H9 (cell line): ENCODE measurements around the gene NUP210L. TPM values are rescaled to one million over a fixed set of nuclear protein-coding genes. Genes with fewer than 3 reads are reported as not detected.
A peak's percentile ranks its signal among the peaks of the same experiment; 100 is the strongest.

Experiments
- DNase-seq: peaks from one replicate; pipeline ENCODE4 v3.0.0-alpha.2; 2017
- H2AFZ ChIP-seq: one replicate; pipeline ENCODE4 v1.6.1; 2013; ENCODE audit warnings: mild to moderate bottlenecking, low read length, control low read depth, moderate library complexity
- H2AK5ac ChIP-seq: 2 replicates; pipeline ENCODE4 v1.6.1; 2013; ENCODE audit warnings: low read length, control low read depth, mixed read lengths; ENCODE audit not compliant: insufficient read length
- H2BK120ac ChIP-seq: one replicate; pipeline ENCODE4 v1.6.1; 2013; ENCODE audit warnings: low read depth, mild to moderate bottlenecking, low read length, control low read depth, inconsistent platforms; ENCODE audit not compliant: poor library complexity, severe bottlenecking
- H2BK12ac ChIP-seq: 2 replicates; pipeline ENCODE4 v1.6.1; 2013; ENCODE audit warnings: low read length, control low read depth, mixed read lengths, low read depth; ENCODE audit not compliant: insufficient read length
- H2BK15ac ChIP-seq: 2 replicates; pipeline ENCODE4 v1.6.1; 2013; ENCODE audit warnings: low read depth, low read length, control low read depth
- H2BK20ac ChIP-seq: one replicate; pipeline ENCODE4 v1.6.1; 2013; ENCODE audit warnings: low read depth, mild to moderate bottlenecking, low read length, control low read depth, inconsistent platforms; ENCODE audit not compliant: poor library complexity, severe bottlenecking
- H2BK5ac ChIP-seq: 2 replicates; pipeline ENCODE4 v1.6.1; 2013; ENCODE audit warnings: low read length, control low read depth, mixed read lengths; ENCODE audit not compliant: insufficient read length
- H3K14ac ChIP-seq: 2 replicates; pipeline ENCODE4 v1.6.1; 2013; ENCODE audit warnings: low read length, control low read depth; ENCODE audit not compliant: insufficient read depth
- H3K18ac ChIP-seq: 2 replicates; pipeline ENCODE4 v1.6.1; 2013; ENCODE audit warnings: low read depth, mild to moderate bottlenecking, mixed read lengths, low read length, control low read depth; ENCODE audit not compliant: insufficient read length
- H3K23ac ChIP-seq: 2 replicates; pipeline ENCODE4 v1.6.1; 2013; ENCODE audit warnings: low read length, control low read depth, mixed read lengths, low read depth; ENCODE audit not compliant: insufficient read length
- H3K23me2 ChIP-seq: 2 replicates; pipeline ENCODE4 v1.6.1; 2013; ENCODE audit warnings: low read depth, mild to moderate bottlenecking, mixed read lengths, low read length, control low read depth; ENCODE audit not compliant: insufficient read length, poor library complexity, severe bottlenecking
- H3K27ac ChIP-seq: 2 replicates; pipeline ENCODE4 v1.5.1; 2013; ENCODE audit warnings: low read length, control low read depth, mixed read lengths, low read depth; ENCODE audit not compliant: insufficient read length
- H3K27me3 ChIP-seq: 2 replicates; pipeline ENCODE4 v1.6.1; 2013; ENCODE audit warnings: low read length, control low read depth, inconsistent platforms; ENCODE audit not compliant: insufficient read depth
- H3K4ac ChIP-seq: 2 replicates; pipeline ENCODE4 v1.6.1; 2013; ENCODE audit warnings: low read depth, mild to moderate bottlenecking, control low read depth, inconsistent platforms, low read length, moderate library complexity
- H3K4me1 ChIP-seq: 2 replicates; pipeline ENCODE4 v1.6.1; 2013; ENCODE audit warnings: low read length, control low read depth, inconsistent platforms; ENCODE audit not compliant: insufficient read depth
- H3K4me2 ChIP-seq: 2 replicates; pipeline ENCODE4 v1.6.1; 2013; ENCODE audit warnings: low read length, control low read depth, mixed read lengths; ENCODE audit not compliant: insufficient read length, insufficient read depth
- H3K56ac ChIP-seq: 2 replicates; pipeline ENCODE4 v1.6.1; 2013; ENCODE audit warnings: low read depth, mild to moderate bottlenecking, mixed read lengths, low read length, control low read depth; ENCODE audit not compliant: insufficient read length
- H3K79me1 ChIP-seq: 2 replicates; pipeline ENCODE4 v1.6.1; 2013; ENCODE audit warnings: low read depth, mild to moderate bottlenecking, moderate library complexity, low read length, control low read depth, inconsistent platforms; ENCODE audit not compliant: insufficient read depth, poor library complexity, severe bottlenecking
- H3K79me2 ChIP-seq: 2 replicates; pipeline ENCODE4 v1.6.1; 2013; ENCODE audit warnings: low read length, control low read depth, inconsistent platforms; ENCODE audit not compliant: insufficient read depth
- H3K9ac ChIP-seq: 2 replicates; pipeline ENCODE4 v1.6.1; 2013; ENCODE audit warnings: low read length, control low read depth, mixed read lengths; ENCODE audit not compliant: insufficient read length; ENCODE audit errors: extremely low read depth
- H3K9me3 ChIP-seq: one replicate; pipeline ENCODE4 v1.6.1; 2013; ENCODE audit warnings: low read depth, low read length, inconsistent platforms; ENCODE audit not compliant: control insufficient read depth
- H3T11ph ChIP-seq: one replicate; pipeline ENCODE4 v1.6.1; 2013; ENCODE audit warnings: mild to moderate bottlenecking, low read length, control low read depth, inconsistent platforms
- H4K20me1 ChIP-seq: one replicate; pipeline ENCODE4 v1.6.1; 2013; ENCODE audit not compliant: control insufficient read depth, insufficient read length, insufficient read depth
- H4K5ac ChIP-seq: 2 replicates; pipeline ENCODE4 v1.6.1; 2013; ENCODE audit warnings: low read depth, mild to moderate bottlenecking, mixed read lengths, low read length, control low read depth; ENCODE audit not compliant: insufficient read length
- H4K8ac ChIP-seq: replicated peaks from 2 replicates; pipeline ENCODE4 v1.6.1; 2013; ENCODE audit warnings: low read length, control low read depth, mixed read lengths, low read depth; ENCODE audit not compliant: insufficient read length
- H4K91ac ChIP-seq: 2 replicates; pipeline ENCODE4 v1.6.1; 2013; ENCODE audit warnings: low read depth, mild to moderate bottlenecking, moderate library complexity, mixed read lengths, low read length, control low read depth; ENCODE audit not compliant: insufficient read length
- H3K27ac Mint-ChIP-seq, 3 experiments: 2 replicates in 2 of 3; 3 replicates in 1 of 3; pipeline ENCODE4 v1.8.0; 2020 to 2021; ENCODE audit warnings: mixed read lengths in 3 of 3, mild to moderate bottlenecking in 1 of 3, moderate library complexity in 1 of 3
- H3K27me3 Mint-ChIP-seq: 2 replicates; pipeline ENCODE4 v1.8.0; 2021; ENCODE audit warnings: low read depth, mild to moderate bottlenecking, moderate library complexity, mixed read lengths
- H3K36me3 Mint-ChIP-seq, 3 experiments: 2 replicates in 2 of 3; 3 replicates in 1 of 3; pipeline ENCODE4 v1.8.0; 2020 to 2021; ENCODE audit warnings: low read depth in 3 of 3, mixed read lengths in 3 of 3; ENCODE audit not compliant: insufficient read depth in 1 of 3
- H3K4me1 Mint-ChIP-seq, 2 experiments: 2 replicates each; pipeline ENCODE4 v1.8.0; 2020; ENCODE audit warnings: mixed read lengths in 2 of 2
- H3K4me3 Mint-ChIP-seq, 2 experiments: 2 replicates in 1 of 2; 3 replicates in 1 of 2; pipeline ENCODE4 v1.8.0; 2020 to 2021; ENCODE audit warnings: mild to moderate bottlenecking in 2 of 2, mixed read lengths in 2 of 2, moderate library complexity in 1 of 2
- H3K9me3 Mint-ChIP-seq, 2 experiments: 2 replicates in 1 of 2; 3 replicates in 1 of 2; pipeline ENCODE4 v1.8.0; 2020; ENCODE audit warnings: mild to moderate bottlenecking in 2 of 2, mixed read lengths in 2 of 2, moderate library complexity in 1 of 2
- CTCF ChIP-seq: fragments of 200-600 bp; sonication (generic); conservative IDR thresholded peaks from 3 replicates; pipeline ENCODE4 v1.8.0; 2021; ENCODE audit warnings: antibody characterized with exemption, mild to moderate bottlenecking
- WGBS: extraction: QIAGEN DNeasy Blood & Tissue Kit; methylation state at CpG from one replicate; pipeline ENCODE4 v1.1.7; 2013; ENCODE audit warnings: missing lambda C conversion rate, low lambda C conversion rate, mixed read lengths; ENCODE audit not compliant: insufficient read length; ENCODE audit errors: extremely low coverage; 5-methylcytosine and 5-hydroxymethylcytosine counted together
- total RNA-seq: library from RNA; stranded (reverse); gene quantifications from 2 replicates; pipeline ENCODE4 v1.2.1, GENCODE V29; 2021

NUP210L gene
- total RNA-seq, 1 experiment from 2014 or later = 0.04 TPM

GRCh38 chr1:154181944-154182343 lies 27.1 kb upstream of the NUP210L start:
- H3T11ph ChIP-seq = no peak overlapping the region
- peaks cover 8% of the 10 kb centered on the region; the same call in 1 of the 2 replicates for H3K4me1 ChIP-seq
- H3K4me2 ChIP-seq = peak overlapping the region; percentile 100
- H2BK15ac ChIP-seq = no peak overlapping the region
- Mint-ChIP-seq H3K9me3 (no peaks in the 10 kb centered on the region; a peak in 2 of 5 replicates), H3K27ac (peak overlapping the region; percentile 99 to 100 (median 100)), H3K36me3 (peaks cover 30 to 46% (median 30%) of the 10 kb centered on the region in 3 experiments), H3K27me3 (peaks cover 4% of the 10 kb centered on the region), H3K4me1 (peaks cover 64 to 79% of the 10 kb centered on the region in 2 experiments), H3K4me3 (peak overlapping the region; percentile 100)
- H3K79me2 ChIP-seq = peaks cover 53% of the 10 kb centered on the region
- H3K79me1 ChIP-seq = peaks cover 7% of the 10 kb centered on the region
- H2BK5ac ChIP-seq = no peak overlapping the region
- TF ChIP-seq CTCF = no peak
- no peak overlapping the region for H2BK20ac ChIP-seq
- no peaks in the 10 kb centered on the region for H4K20me1 ChIP-seq
- no peak overlapping the region for H3K18ac ChIP-seq
- H2AK5ac ChIP-seq = no peak overlapping the region
- H3K27ac ChIP-seq = no peak overlapping the region
- no peak for DNase-seq
- H3K9ac ChIP-seq = peak overlapping the region; percentile 84
- no peak overlapping the region; the same call in 1 of the 2 replicates for H3K14ac ChIP-seq
- no peak overlapping the region for H2BK120ac ChIP-seq
- no peak overlapping the region for H3K23ac ChIP-seq
- H3K9me3 ChIP-seq = no peaks in the 10 kb centered on the region
- WGBS = no CpG with 5 or more reads among the region's 6 CpGs
- peaks cover 9% of the 10 kb centered on the region for H3K23me2 ChIP-seq
- no peak overlapping the region for H3K56ac ChIP-seq
- no peaks in the 10 kb centered on the region; the same call in 1 of the 2 replicates for H3K27me3 ChIP-seq
- H4K5ac ChIP-seq = no peak overlapping the region
- no peak overlapping the region for H4K8ac ChIP-seq
- no peak overlapping the region for H2AFZ ChIP-seq
- H2BK12ac ChIP-seq = no peak overlapping the region
- H3K4ac ChIP-seq = no peak overlapping the region
- no peak overlapping the region for H4K91ac ChIP-seq
